HG03159 (cell line): Measurements from ENCODE around the gene DNM2.
"Not testable (repeated sequence)": the region's sequence is repeated elsewhere in the genome, so short reads cannot be mapped to it uniquely, and the experiment has no call there.

Experiments used
- ATAC-seq: cut with Tn5 transposase; IDR thresholded peaks from one replicate; pipeline ENCODE4 v1.9.1; 2021; ENCODE audit warnings: mild to moderate bottlenecking, moderate library complexity; ENCODE audit not compliant: unreplicated experiment

DNM2 gene

GRCh38 chr19:10720607-10721125 is 2.8 kb downstream of the DNM2 start:
- ATAC-seq = no peak

- ATAC-seq = no peak
Observed at GRCh38 chr19:10723591-10723990, 5.7 kb downstream of the DNM2 start.

GRCh38 chr19:10724573-10725071 is 6.7 kb downstream of the DNM2 start:
- ATAC-seq = no peak

- ATAC-seq = no peak
Observed at GRCh38 chr19:10725415-10725814, 7.5 kb downstream of the DNM2 start.

GRCh38 chr19:10726268-10726667 is 8.4 kb downstream of the DNM2 start:
- ATAC-seq = no peak

- no peak for ATAC-seq
Observed at GRCh38 chr19:10727685-10728201, 9.9 kb downstream of the DNM2 start.

GRCh38 chr19:10729411-10729810 is 11.5 kb downstream of the DNM2 start:
- ATAC-seq = no peak

GRCh38 chr19:10730932-10731331 is 13.1 kb downstream of the DNM2 start:
- ATAC-seq = no peak

- ATAC-seq = no peak
Observed at GRCh38 chr19:10735741-10736140, 17.9 kb downstream of the DNM2 start.

- no peak for ATAC-seq
Observed at GRCh38 chr19:10736189-10736588, 18.3 kb downstream of the DNM2 start.

GRCh38 chr19:10736916-10737551 is 19.2 kb downstream of the DNM2 start:
- ATAC-seq = no peak

- no peak for ATAC-seq
Observed at GRCh38 chr19:10737722-10738121, 19.8 kb downstream of the DNM2 start.

GRCh38 chr19:10740798-10741197 is 22.9 kb downstream of the DNM2 start:
- no peak for ATAC-seq

- no peak for ATAC-seq
Observed at GRCh38 chr19:10742476-10742875, 24.6 kb downstream of the DNM2 start.

GRCh38 chr19:10744253-10744798 is 26.4 kb downstream of the DNM2 start:
- ATAC-seq = no peak

- no peak for ATAC-seq
Observed at GRCh38 chr19:10744801-10745293, 27.0 kb downstream of the DNM2 start.

GRCh38 chr19:10746437-10746836 is 28.6 kb downstream of the DNM2 start:
- ATAC-seq = not testable (repeated sequence)

GRCh38 chr19:10747271-10747670 is 29.4 kb downstream of the DNM2 start:
- ATAC-seq = no peak

GRCh38 chr19:10747674-10748073 is 29.8 kb downstream of the DNM2 start:
- no peak for ATAC-seq

- ATAC-seq = no peak
Observed at GRCh38 chr19:10748195-10748926, 30.5 kb downstream of the DNM2 start.

- no peak for ATAC-seq
Observed at GRCh38 chr19:10748927-10749434, 31.1 kb downstream of the DNM2 start.
